HT-29 (cell line): ENCODE measurements around the gene RAP1GAP. TPM values are rescaled to one million over a fixed set of nuclear protein-coding genes. Genes with fewer than 3 reads are reported as not detected.
"Not testable (repeated sequence)": the region's sequence is repeated elsewhere in the genome, so short reads cannot be mapped to it uniquely, and the experiment has no call there.

Experiments
- DNase-seq: peaks from one replicate; pipeline ENCODE4 v3.0.0-alpha.2; 2015; ENCODE audit warnings: low spot score
- total RNA-seq: library from RNA; depleted of rRNA; stranded (reverse); fragments of >200 nt; shearing (Covaris generic); gene quantifications from 2 replicates; pipeline ENCODE4 v1.2.3, GENCODE V29; 2014

RAP1GAP gene
- total RNA-seq, 1 experiment from 2014 or later, result 69.0 TPM

DNA sequence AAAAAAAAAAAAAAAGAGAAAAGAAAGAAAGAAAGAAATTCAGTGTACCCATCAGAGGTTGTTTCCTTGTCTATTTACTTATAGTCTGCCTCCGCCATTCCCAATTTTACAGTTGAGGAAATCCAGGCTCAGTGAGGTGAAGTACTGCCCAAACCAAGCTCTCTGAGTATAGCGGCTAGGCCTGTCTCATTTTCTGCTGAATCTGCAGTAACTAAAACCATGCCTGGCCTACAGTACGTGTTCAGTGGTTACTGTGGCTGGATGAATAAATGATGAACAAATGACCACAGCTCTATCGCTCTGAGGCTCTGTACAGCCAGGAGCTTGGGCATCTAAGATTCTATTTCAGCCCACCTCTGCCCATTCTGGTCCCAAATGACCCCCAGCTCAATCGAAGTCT is 24.3 kb downstream of the RAP1GAP start:
- no peak for DNase-seq

DNA sequence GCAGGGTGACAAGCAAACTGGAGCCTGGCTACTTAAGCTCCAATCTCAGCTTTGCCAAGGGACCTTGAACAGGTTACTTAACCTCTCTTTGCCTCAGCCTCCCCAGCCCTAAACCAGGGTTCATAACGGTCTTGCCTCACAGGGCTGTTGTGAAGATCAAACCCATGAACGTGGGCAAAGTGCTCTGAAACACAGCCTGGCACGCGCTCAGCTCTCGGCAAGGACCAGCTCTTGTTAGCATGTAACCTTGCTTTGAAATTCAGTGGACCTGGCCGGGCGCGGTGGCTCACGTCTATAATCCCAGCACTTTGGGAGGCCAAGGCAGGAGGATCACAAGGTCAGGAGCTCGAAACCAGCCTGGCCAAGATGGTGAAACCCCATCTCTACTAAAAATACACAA is 24.8 kb downstream of the RAP1GAP start:
- DNase-seq, result no peak

DNA sequence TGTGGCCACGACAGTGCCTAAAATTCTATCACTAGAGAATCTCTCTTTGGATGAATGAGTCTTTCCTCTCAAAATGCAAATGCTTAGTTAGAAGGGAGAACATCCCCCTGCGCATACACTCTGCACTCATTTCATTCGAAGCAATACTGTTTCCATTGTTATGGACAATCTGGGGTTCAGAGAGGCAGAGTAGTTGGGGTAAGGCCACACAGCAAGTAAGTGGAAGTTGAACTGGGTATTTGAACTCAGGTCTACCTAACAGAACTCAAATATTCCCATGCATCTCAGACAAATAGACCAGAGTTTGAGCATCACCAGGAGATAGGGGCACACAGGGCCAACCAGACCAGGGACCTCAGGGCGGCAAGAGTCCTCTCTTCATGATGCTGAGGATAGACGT is 25.5 kb downstream of the RAP1GAP start:
- no peak for DNase-seq

DNA sequence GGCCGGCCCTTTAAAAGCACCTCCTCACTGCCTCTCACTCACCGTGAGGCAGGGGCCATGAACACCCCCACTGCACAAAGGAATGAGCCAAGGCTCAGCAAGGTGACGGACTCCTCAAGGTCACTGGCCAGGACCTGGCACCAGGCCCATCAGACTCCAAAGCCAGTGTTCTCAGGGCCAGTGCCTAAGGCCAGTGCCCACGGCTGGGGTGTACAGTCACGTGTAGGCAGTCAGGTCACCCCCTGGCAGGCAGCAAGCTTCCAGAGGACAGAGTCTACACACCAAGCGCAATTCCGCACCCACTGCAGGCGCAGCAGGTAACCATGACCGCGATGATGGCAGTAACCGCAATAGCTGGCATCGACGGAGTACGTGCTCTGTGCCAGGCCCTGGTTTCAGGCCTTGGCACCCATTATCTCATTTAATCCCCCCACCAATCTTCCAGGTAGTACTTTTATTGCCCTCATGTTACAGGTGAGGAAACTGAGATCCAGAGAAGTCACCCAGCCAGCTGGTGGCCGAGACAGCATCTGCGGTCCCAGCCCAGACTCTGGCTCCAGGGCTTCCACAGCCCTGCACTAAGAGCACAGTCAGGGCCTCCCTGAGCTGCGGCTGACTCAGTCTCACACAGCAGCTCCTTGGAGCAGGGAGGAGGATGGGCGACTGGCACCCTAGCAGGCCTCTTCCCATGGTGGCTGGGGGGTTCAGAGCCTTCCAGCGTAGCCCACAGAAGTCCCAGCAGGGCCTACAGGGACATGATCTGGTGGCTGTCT is 27.0 kb downstream of the RAP1GAP start:
- no peak for DNase-seq

DNA sequence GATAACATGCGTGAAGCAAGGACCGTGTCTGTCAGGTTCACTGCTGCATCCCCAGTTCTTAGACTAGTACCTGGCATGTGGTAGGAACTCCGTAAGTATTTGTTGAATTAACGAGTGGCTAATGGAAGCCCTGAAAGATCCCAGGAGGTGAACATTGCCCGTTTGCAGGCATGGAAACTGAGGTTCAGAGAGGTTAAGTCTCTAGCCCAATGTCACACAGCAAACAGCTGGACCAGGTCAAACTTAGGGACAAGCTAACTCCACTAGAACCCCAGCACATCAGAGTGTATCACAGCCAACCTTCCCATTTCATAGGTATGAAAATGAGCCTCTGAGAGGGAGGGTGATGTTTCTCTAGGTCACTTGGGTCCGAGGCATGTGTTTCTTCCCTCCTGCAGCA is 27.6 kb downstream of the RAP1GAP start:
- DNase-seq, result no peak

DNA sequence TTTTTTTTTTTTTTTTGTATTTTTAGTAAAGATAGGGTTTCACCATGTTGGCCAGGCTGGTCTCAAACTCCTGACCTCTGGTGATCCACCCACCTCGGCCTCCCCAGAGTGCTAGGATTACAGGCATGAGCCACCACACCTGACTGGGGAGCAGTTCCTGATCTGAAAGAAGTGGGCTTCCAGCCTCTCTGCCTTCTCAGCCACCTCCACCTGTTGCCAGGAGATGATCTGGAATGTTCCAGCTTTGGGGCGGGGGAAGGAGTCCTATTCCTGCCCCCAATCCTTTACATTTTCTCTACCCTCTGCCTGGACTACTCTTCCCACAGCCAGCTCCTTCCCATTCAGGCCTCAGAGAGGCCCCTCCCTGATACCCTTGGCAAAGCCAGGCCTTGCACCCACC is 28.1 kb downstream of the RAP1GAP start:
- no peak for DNase-seq

DNA sequence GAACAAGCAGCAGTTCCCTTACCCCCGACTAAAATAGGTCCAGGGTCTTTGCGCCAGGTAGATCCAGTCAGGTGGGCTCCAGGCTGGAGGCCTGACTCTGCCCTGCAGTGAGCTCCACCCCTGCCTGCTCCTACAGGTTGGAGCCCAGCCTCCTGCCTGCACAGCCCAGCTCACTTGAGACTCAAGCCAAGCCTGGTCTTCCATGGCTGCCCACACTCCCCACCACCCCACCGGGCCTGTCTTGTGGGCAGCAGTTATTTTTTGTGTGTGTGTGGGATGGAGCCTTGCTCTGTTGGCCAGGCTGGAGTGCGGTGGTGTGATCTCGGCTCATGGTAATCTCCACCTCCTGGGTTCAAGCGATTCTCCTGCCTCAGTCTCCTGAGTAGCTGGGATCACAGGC is 28.5 kb downstream of the RAP1GAP start:
- DNase-seq, result no peak

DNA sequence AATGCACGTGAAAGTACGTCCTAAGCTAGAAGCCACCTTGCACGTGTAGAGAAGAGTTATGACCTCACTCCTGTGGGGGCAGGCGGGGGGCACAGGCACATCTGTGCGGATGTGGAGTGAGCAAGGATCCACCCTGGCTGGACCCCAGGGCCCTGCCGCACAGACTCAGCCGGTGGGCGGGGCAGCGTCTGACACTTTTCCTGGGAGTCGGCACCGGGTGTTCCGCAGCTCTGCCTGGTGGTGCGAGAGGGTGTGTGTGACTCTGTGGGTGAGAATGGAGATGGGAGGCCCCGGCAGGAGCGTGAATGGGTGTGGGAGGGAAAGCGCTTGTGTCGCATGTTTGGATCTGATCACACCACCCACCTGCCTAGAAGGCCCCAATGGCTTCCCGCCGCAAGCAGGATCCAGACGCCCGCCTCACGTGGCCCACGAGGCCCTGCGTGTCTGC is 29.5 kb downstream of the RAP1GAP start:
- DNase-seq, result no peak

DNA sequence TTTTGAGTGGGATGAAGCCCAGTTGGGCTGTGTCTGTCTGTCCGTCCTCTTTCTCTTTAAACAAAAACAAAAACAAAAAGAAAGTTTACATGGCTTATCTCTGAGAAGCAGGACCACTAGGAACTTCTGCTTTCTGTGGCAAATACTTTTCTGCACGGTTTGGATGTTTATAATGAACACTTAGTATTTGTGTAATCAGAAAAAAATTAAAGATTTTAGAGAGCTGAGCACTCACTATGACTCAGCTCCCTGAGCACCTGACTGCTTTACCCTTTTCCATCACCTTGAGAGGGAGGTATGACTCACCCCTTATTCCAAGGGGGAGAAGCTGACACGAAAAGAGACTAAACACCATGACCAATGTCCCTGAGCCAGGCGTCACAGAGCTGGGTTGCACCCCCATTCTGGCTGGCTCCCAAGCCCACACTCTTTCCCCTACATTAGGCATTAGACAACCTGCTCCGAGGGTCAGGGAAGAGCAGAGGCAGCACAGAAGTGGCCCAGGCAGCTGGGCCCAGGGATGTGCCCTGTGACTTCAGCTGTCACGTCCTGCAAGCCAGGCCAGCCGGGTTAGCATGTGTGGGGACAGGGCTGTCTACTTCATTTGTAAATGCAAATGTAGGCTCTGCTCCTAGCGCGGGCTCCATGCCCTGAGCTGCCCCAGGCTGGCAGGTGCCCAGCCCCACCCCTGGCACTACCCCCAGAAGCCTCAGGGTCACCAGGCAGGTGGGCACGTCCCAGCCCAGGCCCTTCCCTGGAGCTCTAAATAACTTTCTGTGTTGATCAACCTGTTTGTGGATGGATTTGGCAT is 30.4 kb downstream of the RAP1GAP start:
- peak; percentile 89 for DNase-seq

DNA sequence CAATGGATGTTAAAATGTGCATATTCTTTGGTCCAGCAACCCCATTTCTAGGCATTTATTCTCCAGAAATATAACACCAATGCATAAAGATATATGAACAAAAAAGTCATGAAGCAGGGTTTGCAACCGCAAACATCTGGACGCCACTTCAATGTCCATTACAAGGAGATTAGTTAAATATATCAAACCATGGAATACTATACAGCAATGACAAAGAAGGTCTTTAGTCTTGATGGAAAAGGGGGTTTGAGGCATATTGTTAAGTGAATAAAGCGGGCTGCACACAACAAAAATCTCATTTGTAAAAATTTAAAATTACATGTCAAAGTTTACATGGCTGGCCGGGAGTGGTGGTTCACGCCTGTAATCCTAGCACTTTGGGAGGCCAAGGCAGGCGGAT is 31.6 kb downstream of the RAP1GAP start:
- no peak for DNase-seq

DNA sequence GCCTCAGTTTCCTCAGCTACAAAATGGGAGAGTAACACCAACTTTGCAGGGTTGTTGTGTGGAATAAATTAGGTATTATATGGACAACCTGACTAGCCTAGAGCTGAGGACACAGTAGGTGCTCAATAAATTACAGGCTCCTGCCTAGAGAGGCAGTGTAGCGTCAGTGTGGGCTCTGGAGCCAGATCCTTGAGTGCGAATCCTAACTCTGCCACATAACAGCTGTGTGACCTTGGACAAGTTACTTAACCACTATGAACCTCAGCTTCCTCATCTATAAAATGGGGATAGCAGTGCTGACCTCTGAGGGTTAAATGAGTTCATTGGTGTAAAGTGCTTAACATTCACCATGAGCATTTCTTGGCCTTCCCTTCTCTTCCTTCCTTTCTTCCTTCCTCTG is 33.1 kb downstream of the RAP1GAP start:
- DNase-seq, result no peak

DNA sequence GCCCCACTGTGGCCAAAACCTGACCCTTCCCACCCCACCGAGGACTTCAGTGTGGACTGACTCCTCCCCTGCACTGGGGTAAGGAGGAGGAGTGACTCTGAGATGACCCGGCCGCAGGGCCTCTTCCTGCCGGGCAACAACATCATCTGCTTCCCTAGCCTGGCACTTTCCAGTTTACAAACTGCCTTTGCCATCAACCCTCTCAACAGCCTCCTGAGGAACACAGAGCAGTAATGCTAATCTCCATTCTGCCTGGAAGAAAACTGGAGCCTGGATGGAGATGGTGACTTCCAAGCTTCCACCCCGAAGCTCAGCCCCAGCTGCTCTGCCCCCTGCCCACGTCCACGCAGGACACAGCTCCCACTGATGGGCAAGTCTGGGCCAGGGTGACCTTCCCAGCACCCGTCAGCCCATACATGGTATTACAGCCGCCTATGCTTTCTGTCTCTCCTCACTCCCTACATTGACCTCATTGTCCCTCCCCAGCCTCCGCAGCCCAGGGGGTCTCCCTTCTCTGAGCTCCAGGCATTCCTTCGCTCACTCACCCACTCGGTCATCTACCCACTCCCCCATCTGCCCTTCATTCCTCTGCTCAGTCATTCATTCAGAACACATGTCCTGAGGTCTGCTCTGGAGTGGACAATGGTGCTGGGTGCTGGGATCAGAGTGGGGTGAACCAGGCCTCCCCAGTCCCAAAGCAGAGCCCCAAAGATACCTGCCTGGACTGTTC is 34.2 kb downstream of the RAP1GAP start:
- no peak for DNase-seq

DNA sequence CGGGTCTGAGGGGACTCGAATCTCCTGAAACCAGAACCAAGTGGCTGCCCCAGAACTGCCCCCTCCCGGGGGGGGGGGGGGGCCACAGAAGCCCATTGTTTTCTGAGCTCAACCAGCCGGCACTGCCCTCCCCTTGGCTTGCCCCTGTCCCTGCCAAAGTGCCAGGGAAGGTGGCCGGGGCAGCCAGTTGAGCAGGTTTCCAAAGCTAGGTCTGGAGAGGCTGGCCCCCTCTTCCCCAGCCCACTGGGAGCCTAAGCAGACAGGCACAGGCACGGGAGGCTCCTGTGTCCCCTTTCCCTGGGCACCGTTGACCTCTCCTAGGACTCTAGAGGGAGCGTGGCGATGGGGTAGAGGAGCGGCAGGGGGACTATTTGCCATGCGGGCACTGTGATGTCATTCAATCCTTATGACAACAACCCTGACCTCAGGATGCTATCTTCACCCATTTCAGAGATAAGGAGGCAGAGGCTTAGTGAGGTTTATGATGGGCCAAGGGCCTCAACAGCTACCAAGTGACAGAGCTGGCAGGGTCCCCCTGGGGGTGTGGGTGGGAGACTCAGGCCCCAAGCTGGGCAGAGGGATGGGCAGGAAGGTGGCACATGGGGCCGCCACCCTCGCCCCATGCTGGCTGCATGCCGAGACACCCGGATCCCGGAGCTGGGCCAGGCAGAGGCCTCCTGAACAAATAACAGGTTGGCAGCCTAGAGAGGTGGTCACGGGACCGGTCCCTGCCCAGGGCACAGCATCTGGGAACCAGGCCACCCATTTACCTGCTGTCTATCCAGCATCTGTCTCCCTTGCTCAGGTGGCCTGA is 35.0 kb downstream of the RAP1GAP start:
- DNase-seq, result peak; percentile 85

DNA sequence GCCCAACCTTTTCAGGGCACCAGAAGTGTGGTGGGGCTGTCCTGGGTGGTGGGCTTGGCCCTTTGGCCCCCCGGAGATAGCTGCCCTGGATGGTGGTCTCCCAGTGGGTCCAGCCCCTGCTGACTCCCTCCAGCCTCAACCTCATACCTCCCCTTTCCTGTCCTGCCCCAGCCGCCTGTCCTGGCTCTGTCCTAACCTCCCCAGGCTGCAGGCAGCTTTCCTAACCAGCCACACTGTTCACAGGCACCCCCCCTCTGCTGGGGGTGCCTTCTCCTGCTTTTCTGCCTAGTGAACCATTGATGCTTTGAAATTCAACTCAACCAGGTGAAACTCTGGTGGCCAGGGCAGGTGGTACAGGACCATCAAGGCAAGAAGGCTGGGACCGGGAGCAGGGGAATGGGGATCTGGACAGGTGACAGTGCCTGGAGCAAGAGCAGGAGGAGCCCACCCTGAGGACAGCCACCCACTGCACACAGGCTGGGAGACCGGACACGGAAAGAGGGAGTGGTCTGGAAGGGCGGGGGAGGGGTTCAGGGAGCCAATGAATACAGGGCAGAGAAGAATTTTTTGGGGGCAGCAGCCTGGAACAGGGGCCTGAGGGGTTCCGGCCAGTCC is 35.9 kb downstream of the RAP1GAP start:
- DNase-seq, result no peak

DNA sequence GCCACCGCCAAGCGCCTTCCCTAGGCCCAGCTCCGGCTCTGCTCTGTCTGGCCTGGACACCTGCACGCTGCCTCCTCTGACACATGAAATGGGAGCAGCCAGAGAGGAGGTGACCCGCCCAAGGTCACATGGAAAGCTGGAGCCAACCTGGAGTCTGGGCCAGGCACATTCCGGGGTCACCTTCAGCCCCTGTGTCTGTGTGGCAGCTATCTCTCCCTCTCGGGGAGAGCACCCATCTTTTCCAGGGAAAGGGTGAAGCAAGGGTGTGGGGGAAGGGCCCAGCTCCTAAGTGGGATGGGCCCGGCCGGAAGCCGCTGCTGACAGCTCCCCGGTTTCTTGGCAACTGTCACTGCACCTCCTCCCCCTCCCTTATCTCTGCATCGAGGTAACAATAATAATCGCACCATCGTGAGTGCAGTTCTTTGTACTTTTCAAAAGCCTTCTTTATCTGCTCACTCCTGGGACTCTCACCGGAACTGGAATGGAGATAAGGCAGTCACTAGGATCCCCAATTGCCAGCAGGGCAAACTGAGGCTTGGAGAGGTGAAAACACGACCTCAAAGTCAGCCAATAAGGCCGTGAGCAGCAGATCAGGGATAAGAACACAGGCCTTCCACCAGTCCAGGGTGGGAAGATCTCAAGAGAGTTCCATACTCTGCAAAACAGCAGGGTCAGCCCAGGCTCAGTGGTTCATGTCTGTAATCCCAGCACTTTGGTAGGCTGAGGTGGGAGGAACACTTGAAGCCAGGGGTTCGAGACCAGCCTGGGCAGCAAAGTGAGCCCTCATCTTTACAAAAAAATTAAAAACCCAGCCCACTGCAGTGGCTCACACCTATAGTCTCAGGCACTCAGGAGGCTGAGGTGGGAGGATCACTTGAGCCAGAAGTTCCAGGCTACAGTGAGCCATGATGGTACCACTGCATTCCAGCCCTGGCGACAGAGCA is 36.9 kb downstream of the RAP1GAP start:
- peak; percentile 83 for DNase-seq

DNA sequence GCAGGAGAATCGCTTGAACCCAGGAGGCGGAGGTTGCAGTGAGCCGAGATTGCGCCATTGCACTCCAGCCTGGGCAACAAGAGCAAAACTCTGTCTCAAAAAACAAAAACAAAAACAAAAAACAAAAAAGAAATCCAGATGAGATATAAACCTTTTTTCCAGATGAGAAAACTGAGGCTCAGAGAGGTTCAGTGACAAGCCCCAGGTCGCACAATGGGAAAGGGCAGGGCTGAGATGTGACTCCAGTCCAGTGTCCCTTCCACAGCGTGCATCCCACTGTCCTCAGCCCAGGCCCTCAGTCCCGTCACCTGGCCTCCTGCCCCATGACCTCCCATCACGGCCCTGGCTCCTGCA is 37.6 kb downstream of the RAP1GAP start:
- DNase-seq, result not testable (repeated sequence)

DNA sequence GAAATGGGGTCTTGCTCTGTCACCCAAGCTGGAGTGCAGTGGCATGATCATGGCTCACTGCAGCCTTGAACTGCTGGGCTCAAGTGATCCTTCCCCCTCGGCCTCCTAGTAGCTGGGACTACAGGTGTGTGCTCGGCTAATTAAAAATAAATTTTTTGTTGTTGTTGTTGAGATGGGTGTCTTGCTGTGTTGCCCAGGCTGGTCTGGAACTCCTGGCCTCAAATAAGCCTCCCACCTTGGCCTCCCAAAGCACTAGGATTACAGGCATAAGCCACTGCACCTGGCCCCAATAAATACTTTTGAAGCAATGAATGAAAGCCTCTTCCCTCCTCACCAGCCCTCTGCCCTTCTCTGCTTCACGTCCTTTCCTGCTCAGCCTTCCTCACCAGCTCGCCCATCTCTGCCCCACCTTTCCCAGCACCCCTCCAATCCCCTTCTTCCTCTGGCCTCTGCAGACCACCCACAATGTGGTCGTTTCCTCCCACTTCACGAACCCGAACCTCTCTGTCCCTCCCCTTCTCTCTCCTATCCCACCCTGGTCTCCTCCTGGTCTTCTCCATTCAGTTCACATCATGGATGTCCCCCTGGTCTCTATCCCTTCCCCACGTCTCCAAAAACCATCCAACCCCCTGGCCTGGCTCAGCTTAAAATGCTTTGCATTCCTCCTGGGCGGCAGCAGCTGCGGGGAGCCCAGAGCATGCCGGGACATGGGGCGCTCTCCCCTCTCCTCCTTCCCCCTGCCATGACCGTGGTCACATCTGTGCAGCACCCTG is 38.4 kb downstream of the RAP1GAP start:
- DNase-seq, result no peak

DNA sequence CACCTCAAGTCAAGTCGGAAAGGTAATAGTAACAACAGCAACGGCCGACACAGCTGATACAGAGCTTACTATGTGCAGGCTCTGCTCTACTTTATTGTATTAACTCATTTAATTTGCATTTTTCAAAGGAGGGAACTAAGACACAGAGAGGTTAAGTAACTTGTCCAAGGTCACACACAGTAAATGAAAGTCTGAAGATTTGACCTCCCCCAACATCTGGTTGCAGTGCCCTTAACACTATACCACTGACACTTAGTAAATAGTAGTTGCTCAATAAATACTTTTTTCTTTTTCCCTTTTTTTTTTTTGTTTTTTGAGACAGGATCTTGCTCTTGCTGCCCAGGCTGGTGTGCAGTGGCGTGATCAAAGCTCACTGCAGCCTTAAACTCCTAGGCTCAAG is 39.2 kb downstream of the RAP1GAP start:
- DNase-seq, result no peak

DNA sequence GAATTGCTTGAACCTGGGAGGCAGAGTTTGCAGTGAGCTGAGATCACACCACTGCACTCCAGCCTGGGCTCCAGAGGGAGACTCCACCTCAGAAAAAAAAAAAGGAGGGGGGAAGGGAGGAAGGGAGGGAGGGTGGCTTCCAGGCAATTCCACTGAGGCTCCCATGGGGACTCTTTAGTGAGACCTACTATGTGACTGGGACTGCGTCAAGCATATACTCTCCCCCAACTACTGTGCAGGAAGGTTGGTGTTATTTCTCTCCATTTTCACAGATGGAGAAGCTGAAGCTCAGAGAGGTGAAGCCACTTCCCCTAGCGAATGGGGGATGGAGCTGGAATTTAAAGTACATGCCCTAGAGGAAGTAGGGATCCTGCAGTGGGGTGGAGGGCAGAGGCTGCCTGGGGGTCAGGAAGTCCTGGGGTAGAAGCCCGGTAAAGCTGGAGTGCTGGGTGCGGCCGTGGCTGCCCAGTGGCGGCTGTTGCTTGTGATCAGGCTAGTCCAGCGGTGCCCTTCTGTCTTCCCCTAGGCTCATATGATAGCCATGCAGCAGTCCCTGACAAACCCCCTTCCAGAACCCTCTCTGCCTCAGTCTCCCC is 40.3 kb downstream of the RAP1GAP start:
- no peak for DNase-seq
